Measurements from ENCODE around the gene NSUN5.
"Not testable (repeated sequence)": the region's sequence is repeated elsewhere in the genome, so short reads cannot be mapped to it uniquely, and the experiment has no call there.

- not testable (repeated sequence) for TF ChIP-seq CTCF, POLR2A (IDR thresholded peaks at IDR 0.05)
Measured at GRCh38 chr7:73327449-73327848, 18.8 kb upstream of the NSUN5 start.

All from heart left ventricle (tissue), 13 donors.